HCEC 1CT (cell line): Measurements from ENCODE around the gene ELP1.
A peak's percentile ranks its signal among the peaks of the same experiment; 100 is the strongest.
"Not testable (repeated sequence)": the region's sequence is repeated elsewhere in the genome, so short reads cannot be mapped to it uniquely, and the experiment has no call there.

Source experiments
- DNase-seq: peaks from one replicate; pipeline ENCODE4 v3.0.0-alpha.2; 2017

Gene ELP1, protein sequence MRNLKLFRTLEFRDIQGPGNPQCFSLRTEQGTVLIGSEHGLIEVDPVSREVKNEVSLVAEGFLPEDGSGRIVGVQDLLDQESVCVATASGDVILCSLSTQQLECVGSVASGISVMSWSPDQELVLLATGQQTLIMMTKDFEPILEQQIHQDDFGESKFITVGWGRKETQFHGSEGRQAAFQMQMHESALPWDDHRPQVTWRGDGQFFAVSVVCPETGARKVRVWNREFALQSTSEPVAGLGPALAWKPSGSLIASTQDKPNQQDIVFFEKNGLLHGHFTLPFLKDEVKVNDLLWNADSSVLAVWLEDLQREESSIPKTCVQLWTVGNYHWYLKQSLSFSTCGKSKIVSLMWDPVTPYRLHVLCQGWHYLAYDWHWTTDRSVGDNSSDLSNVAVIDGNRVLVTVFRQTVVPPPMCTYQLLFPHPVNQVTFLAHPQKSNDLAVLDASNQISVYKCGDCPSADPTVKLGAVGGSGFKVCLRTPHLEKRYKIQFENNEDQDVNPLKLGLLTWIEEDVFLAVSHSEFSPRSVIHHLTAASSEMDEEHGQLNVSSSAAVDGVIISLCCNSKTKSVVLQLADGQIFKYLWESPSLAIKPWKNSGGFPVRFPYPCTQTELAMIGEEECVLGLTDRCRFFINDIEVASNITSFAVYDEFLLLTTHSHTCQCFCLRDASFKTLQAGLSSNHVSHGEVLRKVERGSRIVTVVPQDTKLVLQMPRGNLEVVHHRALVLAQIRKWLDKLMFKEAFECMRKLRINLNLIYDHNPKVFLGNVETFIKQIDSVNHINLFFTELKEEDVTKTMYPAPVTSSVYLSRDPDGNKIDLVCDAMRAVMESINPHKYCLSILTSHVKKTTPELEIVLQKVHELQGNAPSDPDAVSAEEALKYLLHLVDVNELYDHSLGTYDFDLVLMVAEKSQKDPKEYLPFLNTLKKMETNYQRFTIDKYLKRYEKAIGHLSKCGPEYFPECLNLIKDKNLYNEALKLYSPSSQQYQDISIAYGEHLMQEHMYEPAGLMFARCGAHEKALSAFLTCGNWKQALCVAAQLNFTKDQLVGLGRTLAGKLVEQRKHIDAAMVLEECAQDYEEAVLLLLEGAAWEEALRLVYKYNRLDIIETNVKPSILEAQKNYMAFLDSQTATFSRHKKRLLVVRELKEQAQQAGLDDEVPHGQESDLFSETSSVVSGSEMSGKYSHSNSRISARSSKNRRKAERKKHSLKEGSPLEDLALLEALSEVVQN (N-terminal part only)

DNA sequence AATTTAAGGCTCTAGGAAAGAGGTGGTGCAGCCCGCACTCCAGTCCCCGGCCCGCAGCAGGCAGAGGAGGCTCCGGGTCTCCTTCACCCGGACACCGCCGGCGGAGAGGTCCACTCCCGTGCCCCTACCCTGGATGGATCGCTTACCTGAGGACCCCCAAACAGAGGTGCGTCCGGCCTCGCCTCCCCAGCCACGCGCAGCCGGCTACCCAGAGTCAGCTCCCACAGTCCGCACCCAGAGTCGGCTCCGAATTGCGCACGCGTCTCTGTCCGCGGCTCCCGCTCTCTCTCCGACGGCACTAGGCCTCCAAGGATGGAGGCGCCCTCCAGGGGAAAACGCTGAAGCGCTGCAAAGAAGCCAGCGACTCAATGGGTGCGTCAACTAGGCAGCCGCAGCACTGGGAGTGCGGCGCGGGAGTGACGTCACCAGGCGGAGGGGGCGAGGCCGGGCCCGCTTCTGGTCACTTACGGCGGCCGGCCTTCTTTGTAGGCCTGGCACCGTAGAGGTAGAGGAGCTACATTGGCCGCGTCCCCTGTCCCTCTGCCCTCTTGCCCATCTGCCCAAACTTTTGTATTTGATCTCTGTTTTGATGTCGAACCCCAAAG, at the start of gene ELP1:
Gene ELP1 (minus strand): TSS at position 407 of the 605 bp plus-strand sequence. CDS start 2,978 bp downstream, outside the sequence.
- DNase-seq = peak; percentile 95

DNA sequence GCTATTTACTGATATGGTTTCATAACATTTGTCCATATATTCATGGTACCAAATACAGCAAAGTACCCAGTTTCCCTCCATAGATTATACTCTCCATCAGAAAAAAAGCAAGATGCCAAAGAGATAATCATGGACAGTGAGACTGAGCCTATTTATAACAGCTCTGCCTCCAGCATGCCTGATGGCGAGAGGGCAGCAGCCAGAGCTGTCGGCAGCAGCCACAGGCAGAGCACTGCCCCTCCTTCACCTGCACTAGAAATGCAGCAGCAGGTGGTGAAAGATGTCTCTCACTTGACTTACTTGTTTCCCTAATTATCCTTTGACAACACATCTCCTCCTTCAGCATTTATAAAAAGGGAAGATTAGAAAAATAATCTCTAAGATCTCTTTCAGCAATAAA, 47.0 kb upstream of the ELP1 start:
- DNase-seq = no peak

DNA sequence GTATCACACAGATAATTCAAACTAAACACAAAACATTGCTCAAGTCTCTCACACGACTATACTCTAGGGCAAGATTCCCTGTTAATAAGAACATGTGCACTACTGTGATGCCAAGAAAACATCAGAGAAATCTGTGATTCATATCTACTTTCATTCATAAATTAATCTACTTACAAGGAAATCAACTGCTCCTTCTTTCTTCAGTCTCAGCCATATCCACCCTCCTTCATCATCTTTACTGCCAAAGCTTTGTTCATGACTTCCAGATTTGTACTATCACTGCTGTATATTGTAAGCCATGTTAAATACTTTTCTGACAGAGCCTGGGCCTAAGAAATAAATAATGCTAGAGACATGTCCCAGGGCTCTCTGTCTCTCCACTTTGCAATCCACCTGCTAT, 44.3 kb upstream of the ELP1 start:
- no peak for DNase-seq

DNA sequence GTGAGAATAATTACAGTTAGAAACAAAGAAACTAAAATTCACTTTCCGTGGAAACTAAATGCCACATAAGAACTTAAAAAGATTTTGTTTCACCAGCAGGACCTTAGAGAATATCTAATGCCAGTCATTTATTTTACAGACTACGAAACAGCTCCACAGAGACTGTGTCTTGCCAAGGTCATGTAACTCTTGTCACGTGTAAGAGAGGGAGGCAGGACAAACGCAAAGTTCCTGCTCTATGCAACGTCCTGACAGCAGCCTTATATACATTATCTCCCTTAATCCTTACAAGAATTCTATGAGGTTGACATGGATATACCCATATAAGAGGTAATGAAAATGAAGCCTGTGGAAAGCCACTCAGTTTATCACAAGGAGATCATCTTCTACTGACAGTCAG, 40.0 kb upstream of the ELP1 start:
- DNase-seq = no peak

DNA sequence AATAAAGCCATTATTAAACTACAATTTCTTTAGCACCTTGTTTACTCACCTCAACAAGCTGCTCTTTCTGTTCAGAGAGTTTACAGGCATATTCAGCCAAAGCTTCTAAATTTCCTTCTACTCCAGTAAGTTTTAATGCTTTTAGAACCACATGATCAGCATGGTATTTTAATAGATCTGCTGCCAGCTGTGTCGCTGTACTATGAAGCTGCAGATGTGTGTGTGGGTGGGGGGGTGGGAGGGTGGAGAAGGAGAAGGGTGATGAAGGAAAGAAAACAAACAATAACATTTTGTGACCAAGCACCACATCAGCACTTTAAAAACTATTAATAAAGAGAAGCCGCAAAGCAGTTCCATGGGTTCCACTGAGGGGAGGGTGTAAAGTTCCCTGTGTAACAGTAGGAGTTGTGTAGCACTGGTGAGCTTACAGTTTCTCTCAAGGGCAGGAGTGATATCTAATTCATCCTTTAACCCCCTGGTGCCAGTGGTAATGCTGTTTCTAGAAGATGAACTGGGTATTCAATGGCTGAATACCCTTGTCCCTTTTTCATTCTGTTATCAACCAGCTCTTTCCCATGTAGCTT, 38.8 kb upstream of the ELP1 start:
- no peak for DNase-seq

DNA sequence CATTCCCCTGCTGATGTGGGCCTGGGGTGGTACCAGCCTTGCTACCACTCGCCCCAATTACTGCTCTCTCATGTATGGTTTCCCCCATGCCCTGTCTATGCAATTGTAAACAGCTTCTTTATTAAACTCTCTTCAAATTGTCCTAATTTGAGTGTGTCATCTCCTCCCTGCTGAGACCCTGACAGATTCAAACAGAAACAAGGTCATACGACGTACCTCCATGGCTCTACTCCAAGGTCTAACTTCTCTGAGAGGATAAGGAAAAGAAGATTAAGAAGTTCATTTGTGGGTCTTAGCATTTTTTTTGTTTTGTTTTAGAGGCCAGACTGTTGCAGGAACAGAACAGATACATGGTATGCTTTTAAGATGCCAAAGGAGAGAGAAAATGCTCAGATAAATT, 38.3 kb upstream of the ELP1 start:
- DNase-seq = no peak

DNA sequence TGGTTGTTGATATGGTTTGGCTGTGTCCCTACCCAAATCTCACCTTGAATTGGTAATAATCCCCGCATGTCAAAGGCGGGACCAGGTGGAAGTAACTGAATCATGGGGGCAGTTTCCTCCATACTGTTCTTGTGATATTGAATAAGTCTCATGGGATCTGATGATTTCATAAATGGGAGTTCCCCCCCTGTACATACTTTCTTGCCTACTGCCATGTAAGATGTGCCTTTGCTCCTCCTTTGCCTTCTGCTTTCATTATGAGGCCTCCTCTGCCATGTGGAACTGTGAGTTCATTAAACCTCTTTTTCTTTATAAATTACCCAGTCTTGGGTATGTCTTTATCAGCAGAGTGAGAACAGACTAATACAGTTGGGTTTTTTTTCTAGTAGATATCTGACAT, 37.5 kb upstream of the ELP1 start:
- not testable (repeated sequence) for DNase-seq

- no peak for DNase-seq
Observed at GRCh38 chr9:108967916-108968315, 34.0 kb upstream of the ELP1 start.

DNA sequence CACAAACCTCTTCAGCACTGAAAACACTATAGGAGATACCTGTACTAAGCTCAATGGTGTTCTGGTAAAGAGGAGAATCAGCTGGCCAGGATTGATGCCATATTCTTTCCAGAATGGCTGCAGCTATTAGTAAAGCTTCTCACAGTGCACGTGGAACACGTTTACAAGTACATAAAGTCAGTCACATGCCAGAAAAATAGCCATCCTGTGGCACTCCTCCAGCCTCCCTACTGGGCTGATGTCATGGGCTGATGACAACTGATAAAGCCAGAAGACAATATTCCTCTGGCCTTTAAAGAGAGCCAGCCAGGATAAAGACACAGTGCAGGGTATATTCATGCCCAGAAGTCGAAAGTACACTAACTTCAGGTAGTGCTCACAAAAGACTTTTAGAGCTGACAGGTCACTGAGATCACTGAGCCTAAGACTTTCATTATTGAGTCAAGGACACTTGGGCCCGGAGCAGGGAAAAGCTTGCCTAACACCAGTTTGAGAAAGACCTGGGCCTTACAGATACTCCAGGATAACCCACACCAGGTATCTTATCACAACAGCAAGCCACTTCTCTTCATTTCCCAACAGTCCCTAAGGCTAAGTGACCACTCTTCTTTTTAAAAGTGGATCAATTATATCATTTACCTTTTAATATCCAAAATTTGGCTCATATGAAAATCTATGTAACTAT, 29.7 kb upstream of the ELP1 start:
- no peak for DNase-seq

DNA sequence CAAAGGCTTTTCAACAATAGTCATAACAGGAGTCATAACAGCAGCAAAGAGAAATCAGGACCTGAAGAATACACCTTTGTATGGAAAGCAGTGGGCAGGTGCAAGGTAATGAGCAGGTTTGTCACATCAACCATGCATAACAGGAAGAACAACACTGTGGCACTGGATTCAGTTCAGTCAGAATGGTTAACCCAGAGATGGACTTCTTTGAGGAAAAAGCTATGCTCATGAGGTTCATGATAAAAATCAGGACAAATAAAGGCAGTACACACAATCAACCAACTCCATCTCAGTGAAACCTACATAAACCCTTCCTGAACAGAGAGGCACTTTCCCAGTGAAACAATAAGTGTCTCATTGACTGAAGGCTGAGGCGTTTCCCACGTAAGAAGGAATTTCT, 27.2 kb upstream of the ELP1 start:
- DNase-seq = no peak

DNA sequence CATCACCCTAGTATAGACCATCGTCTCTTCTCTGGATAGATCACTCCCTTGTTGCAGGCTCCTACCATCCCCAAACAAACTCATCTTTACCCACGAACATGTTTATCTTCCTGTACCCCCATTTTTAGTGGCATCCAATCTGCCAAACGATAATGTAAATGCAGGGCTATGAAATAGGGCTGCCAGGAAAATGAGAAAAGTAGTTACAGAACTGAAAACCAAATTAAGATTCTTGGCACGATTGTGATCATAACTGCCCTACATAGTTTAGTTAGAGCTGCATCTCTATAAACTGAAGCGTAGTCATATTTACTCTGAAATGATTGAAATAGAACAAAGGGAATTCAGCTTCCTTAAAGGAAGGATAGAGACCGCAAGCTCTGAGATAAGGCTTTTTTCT, 26.4 kb upstream of the ELP1 start:
- DNase-seq = no peak

GRCh38 chr9:108956631-108957026, 22.7 kb upstream of the ELP1 start:
- DNase-seq = no peak

- no peak for DNase-seq
Observed at GRCh38 chr9:108956022-108956630, 22.2 kb upstream of the ELP1 start.

GRCh38 chr9:108953983-108954574, 20.2 kb upstream of the ELP1 start:
- peak; percentile 61 for DNase-seq

DNA sequence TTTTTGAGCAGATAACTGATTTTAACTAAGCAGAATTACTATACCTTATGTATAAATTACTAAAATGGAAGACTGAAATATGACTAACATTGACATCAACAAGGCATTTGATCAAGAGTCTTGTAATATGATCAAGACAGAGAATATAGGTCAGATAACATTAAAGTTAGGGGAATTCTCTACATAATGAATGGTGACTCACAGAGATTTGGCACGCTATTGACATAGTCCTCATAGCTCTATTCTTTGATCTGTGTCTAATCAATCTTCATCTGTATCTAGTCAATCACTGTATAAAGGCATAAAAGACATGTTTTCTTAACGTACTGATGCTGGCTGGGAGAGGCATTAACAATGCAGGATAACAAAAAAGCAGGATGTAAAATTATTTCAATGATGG, 17.7 kb upstream of the ELP1 start:
- DNase-seq = no peak

DNA sequence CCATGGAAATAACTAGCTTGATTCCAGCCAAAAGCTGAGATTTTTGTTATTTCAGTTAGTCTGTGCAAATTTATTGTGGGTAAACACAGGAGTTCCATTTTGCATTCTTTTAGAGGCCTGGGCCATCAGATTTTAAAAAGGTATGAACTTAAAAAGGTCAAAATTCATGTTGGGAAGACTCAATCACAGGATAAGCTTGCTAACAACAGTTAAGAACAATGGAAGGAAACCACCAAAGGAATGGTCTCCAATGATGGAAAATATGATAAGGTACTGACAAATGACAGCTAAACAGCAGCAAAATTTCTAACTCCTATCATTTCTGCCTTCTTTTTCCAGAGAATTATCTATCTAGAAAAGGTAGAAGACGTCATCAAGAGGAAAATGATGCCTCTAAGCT, 16.2 kb upstream of the ELP1 start:
- no peak for DNase-seq

DNA sequence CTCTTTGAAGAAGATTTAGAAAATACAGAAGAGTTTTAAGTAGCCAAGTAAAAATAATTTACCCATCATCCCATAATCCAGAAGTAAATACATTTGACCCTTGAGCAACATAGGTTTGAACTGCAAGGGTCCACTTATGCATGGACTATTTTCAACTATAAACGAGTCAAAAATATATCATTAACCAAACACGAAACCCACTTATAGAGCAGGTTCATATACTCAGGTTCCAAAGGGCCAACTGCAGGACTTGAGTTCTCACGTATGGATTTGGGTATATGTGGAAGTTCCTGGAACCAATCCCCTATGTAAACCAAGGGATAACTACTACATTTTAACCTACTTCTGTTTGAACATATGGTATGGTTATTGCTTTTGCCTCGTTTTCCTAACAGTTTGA, 6.1 kb upstream of the ELP1 start:
- DNase-seq = no peak

- no peak for DNase-seq
Observed at GRCh38 chr9:108937561-108938305, 3.8 kb upstream of the ELP1 start.

- peak; percentile 76 for DNase-seq
Observed at GRCh38 chr9:108934323-108934893, 484 bp upstream of the ELP1 start, which contains the start of gene ABITRAM. Gene ABITRAM (plus strand): TSS chr9:108934400. CDS start chr9:108934487, 87 bp downstream.

- DNase-seq = no peak
Observed at GRCh38 chr9:108933231-108933717, 650 bp downstream of the ELP1 start.
